ENCODE results near the gene NRXN3.

NRXN3 gene

GRCh38 chr14:79580906-79581305 lies 1410.7 kb downstream of the NRXN3 start:
- POLR2A ChIA-PET = no interaction called here
- H3K4me1 ChIP-seq (ENCODE audit: control insufficient read depth, insufficient read depth, low read length) = peaks cover 2% of the 10 kb centered on the region; the same call in 1 of the 2 replicates
- CTCF ChIA-PET = interaction anchor here (0.6 kb wide), 1 partner anchor 748 kb away, joined by 3 read pairs; no protein-coding TSS in a partner anchor
- no peaks in the 10 kb centered on the region for H3K9me3 ChIP-seq (ENCODE audit: control insufficient read depth, insufficient read depth, low read depth, low read length)
- H3K27ac ChIP-seq (ENCODE audit: extremely low read depth, low read depth, low read length) = no peak overlapping the region
- no peaks in the 10 kb centered on the region for H3K36me3 ChIP-seq (ENCODE audit: control insufficient read depth in 2 of 2, insufficient read depth in 1 of 2, low read length in 2 of 2)
- TF ChIP-seq YY2 (tag by site-specific recombination; IDR thresholded peaks at IDR 0.05) = no peak
- 0 out of 2 replicates have a peak, but pooled peaks have one; percentile 31 for TF ChIP-seq PRDM10 (tag by site-specific recombination; IDR thresholded peaks at IDR 0.05)
- TF ChIP-seq, protein P1, sequence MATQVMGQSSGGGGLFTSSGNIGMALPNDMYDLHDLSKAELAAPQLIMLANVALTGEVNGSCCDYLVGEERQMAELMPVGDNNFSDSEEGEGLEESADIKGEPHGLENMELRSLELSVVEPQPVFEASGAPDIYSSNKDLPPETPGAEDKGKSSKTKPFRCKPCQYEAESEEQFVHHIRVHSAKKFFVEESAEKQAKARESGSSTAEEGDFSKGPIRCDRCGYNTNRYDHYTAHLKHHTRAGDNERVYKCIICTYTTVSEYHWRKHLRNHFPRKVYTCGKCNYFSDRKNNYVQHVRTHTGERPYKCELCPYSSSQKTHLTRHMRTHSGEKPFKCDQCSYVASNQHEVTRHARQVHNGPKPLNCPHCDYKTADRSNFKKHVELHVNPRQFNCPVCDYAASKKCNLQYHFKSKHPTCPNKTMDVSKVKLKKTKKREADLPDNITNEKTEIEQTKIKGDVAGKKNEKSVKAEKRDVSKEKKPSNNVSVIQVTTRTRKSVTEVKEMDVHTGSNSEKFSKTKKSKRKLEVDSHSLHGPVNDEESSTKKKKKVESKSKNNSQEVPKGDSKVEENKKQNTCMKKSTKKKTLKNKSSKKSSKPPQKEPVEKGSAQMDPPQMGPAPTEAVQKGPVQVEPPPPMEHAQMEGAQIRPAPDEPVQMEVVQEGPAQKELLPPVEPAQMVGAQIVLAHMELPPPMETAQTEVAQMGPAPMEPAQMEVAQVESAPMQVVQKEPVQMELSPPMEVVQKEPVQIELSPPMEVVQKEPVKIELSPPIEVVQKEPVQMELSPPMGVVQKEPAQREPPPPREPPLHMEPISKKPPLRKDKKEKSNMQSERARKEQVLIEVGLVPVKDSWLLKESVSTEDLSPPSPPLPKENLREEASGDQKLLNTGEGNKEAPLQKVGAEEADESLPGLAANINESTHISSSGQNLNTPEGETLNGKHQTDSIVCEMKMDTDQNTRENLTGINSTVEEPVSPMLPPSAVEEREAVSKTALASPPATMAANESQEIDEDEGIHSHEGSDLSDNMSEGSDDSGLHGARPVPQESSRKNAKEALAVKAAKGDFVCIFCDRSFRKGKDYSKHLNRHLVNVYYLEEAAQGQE (tag by site-specific recombination; IDR thresholded peaks at IDR 0.05) = peak; percentile 66
- no peak overlapping the region for H3K4me3 ChIP-seq (ENCODE audit: low read depth, low read length)

DNA sequence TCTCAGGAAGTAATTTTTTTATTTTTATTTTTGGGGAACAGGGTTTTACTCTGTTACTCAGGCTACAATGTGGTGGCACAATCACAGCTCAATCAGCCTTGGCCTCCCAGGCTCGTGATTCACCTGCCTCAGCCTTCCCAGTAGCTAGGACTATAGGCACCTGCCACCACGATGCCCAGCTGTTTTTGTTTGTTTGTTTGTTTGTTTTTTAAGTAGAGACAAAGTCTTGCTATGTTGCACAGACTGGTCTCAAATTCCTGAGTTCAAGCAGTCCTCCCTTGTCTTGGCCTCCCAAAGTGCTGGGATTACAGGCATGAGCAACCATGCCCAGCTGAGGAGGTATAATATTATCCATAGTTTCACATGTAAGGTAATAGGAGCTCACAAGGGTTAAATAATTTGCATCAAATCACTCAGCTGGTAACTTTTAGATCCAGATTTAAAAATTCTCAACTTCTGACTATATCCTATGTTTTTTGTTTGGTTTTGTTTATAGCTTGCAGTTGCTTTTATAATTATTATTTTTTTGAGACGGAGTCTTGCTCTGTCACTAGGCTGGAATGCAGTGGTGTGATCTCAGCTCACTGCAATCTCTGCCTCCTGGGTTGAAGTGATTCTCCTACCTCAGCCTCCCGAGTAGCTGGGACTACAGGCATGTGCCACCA lies 1411.9 kb downstream of the NRXN3 start:
- Histone ChIP-seq H3K4me3 (ENCODE audit: low read depth, low read length) (no peak overlapping the region), H3K9me3 (ENCODE audit: control insufficient read depth, insufficient read depth, low read depth, low read length) (no peaks in the 10 kb centered on the region), H3K36me3 (ENCODE audit: control insufficient read depth in 2 of 2, insufficient read depth in 1 of 2, low read length in 2 of 2) (no peaks in the 10 kb centered on the region), H3K4me1 (ENCODE audit: control insufficient read depth, insufficient read depth, low read length) (peaks cover 2% of the 10 kb centered on the region; the same call in 1 of the 2 replicates), H3K27ac (ENCODE audit: extremely low read depth, low read depth, low read length) (no peak overlapping the region)
- ChIA-PET POLR2A (no interaction called here), CTCF (interaction anchor here (0.6 to 1.4 kb wide), 2 partner anchors 38 to 142 kb away, joined by 4 to 6 read pairs; no protein-coding TSS in a partner anchor)
- no peak for TF ChIP-seq ZNF560 (tag by site-specific recombination; IDR thresholded peaks at IDR 0.05; ENCODE audit: borderline replicate concordance)
- peak; percentile 72 for TF ChIP-seq GLIS1 (tag by site-specific recombination; IDR thresholded peaks at IDR 0.05)
- no peak for TF ChIP-seq ZNF692 (tag by site-specific recombination; IDR thresholded peaks at IDR 0.05)
- no peak for TF ChIP-seq ZNF416 (tag by site-specific recombination; IDR thresholded peaks at IDR 0.05)
- TF ChIP-seq, protein P2, sequence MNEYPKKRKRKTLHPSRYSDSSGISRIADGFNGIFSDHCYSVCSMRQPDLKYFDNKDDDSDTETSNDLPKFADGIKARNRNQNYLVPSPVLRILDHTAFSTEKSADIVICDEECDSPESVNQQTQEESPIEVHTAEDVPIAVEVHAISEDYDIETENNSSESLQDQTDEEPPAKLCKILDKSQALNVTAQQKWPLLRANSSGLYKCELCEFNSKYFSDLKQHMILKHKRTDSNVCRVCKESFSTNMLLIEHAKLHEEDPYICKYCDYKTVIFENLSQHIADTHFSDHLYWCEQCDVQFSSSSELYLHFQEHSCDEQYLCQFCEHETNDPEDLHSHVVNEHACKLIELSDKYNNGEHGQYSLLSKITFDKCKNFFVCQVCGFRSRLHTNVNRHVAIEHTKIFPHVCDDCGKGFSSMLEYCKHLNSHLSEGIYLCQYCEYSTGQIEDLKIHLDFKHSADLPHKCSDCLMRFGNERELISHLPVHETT (tag by site-specific recombination; IDR thresholded peaks at IDR 0.05) = no peak
- no peak for TF ChIP-seq ZNF571 (tag by site-specific recombination; IDR thresholded peaks at IDR 0.05)
- TF ChIP-seq ZNF398 (tag by site-specific recombination; IDR thresholded peaks at IDR 0.05) = no peak
- TF ChIP-seq REPIN1 (tag by site-specific recombination; IDR thresholded peaks at IDR 0.05; ENCODE audit: low read depth) = no peak
- TF ChIP-seq ZNF704 (tag by site-specific recombination; IDR thresholded peaks at IDR 0.05) = no peak
- TF ChIP-seq ZBTB17 (tag by site-specific recombination; IDR thresholded peaks at IDR 0.05) = no peak
- no peak for TF ChIP-seq ZNF610 (tag by site-specific recombination; IDR thresholded peaks at IDR 0.05; ENCODE audit: borderline replicate concordance)
- TF ChIP-seq YY2 (tag by site-specific recombination; IDR thresholded peaks at IDR 0.05) = no peak
- no peak for TF ChIP-seq ZNF549 (tag by site-specific recombination; IDR thresholded peaks at IDR 0.05)
- TF ChIP-seq, protein P3, sequence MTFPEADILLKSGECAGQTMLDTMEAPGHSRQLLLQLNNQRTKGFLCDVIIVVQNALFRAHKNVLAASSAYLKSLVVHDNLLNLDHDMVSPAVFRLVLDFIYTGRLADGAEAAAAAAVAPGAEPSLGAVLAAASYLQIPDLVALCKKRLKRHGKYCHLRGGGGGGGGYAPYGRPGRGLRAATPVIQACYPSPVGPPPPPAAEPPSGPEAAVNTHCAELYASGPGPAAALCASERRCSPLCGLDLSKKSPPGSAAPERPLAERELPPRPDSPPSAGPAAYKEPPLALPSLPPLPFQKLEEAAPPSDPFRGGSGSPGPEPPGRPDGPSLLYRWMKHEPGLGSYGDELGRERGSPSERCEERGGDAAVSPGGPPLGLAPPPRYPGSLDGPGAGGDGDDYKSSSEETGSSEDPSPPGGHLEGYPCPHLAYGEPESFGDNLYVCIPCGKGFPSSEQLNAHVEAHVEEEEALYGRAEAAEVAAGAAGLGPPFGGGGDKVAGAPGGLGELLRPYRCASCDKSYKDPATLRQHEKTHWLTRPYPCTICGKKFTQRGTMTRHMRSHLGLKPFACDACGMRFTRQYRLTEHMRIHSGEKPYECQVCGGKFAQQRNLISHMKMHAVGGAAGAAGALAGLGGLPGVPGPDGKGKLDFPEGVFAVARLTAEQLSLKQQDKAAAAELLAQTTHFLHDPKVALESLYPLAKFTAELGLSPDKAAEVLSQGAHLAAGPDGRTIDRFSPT (tag by site-specific recombination; IDR thresholded peaks at IDR 0.05) = 0 out of 2 replicates have a peak, but pooled peaks have one; percentile 20
- TF ChIP-seq ZNF138 (tag by site-specific recombination; IDR thresholded peaks at IDR 0.05; ENCODE audit: borderline replicate concordance) = no peak
